22Rv1 (cell line): ENCODE data around the gene RAPGEFL1.

ENCODE experiments used
- ZFX ChIP-seq: fragments of 450-650 bp; IDR thresholded peaks from 2 replicates; pipeline ENCODE4 v1.6.1; 2017; ENCODE audit warnings: antibody characterized with exemption, borderline replicate concordance
- TF ChIP-seq, protein P1 (sequence below): fragments of 450-650 bp; IDR thresholded peaks from 2 replicates; pipeline ENCODE4 v1.5.1; 2017; ENCODE audit warnings: mild to moderate bottlenecking

GRCh38 chr17:40159456-40159855 is 17.8 kb upstream of the RAPGEFL1 start:
- TF ChIP-seq, protein P1, sequence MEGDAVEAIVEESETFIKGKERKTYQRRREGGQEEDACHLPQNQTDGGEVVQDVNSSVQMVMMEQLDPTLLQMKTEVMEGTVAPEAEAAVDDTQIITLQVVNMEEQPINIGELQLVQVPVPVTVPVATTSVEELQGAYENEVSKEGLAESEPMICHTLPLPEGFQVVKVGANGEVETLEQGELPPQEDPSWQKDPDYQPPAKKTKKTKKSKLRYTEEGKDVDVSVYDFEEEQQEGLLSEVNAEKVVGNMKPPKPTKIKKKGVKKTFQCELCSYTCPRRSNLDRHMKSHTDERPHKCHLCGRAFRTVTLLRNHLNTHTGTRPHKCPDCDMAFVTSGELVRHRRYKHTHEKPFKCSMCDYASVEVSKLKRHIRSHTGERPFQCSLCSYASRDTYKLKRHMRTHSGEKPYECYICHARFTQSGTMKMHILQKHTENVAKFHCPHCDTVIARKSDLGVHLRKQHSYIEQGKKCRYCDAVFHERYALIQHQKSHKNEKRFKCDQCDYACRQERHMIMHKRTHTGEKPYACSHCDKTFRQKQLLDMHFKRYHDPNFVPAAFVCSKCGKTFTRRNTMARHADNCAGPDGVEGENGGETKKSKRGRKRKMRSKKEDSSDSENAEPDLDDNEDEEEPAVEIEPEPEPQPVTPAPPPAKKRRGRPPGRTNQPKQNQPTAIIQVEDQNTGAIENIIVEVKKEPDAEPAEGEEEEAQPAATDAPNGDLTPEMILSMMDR: no peak
- TF ChIP-seq ZFX: no peak
